ENCODE data around the gene SLC5A5. TPM values are rescaled to one million over a fixed set of nuclear protein-coding genes. Genes with fewer than 3 reads are reported as not detected.
A peak's percentile ranks its signal among the peaks of the same experiment; 100 is the strongest.

SLC5A5 gene
- total RNA-seq, 1 donor from 2014 or later = not detected

DNA sequence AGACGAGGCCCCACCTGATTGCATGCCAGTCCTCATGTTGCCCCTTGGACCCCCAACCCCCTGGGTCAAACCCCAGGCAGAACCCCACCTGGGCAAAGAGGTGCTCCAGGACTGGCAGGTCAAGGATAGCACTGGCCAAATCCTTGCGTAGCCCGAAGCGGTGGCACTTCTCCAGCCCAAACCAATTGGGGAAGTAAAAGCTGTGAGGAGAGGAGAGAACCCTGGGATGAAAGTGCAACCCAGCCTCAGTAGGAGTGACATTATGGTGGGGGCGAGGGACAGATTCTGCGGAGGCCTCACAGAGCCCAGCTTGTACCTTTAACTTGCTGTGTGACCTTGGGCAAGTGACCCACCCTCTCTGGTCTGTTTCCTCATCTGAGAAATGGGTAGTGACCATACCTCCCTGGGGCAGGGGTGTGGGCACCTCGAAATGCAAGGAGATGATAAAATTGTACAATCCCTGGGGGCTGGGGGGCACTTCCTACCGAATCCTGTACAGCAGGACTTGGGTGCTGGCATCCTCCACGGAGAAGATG, 28.4 kb upstream of the SLC5A5 start:
- Mint-ChIP-seq H3K36me3 (ENCODE audit: insufficient read depth) (no peaks in the 10 kb centered on the region), H3K4me3 (ENCODE audit: low read depth) (no peak overlapping the region), H3K4me1 (ENCODE audit: low read depth) (peaks cover 1% of the 10 kb centered on the region), H3K27me3 (peaks cover 61% of the 10 kb centered on the region), H3K27ac (no peak overlapping the region), H3K9me3 (ENCODE audit: low read depth) (no peaks in the 10 kb centered on the region)
- TF ChIP-seq, protein P1, sequence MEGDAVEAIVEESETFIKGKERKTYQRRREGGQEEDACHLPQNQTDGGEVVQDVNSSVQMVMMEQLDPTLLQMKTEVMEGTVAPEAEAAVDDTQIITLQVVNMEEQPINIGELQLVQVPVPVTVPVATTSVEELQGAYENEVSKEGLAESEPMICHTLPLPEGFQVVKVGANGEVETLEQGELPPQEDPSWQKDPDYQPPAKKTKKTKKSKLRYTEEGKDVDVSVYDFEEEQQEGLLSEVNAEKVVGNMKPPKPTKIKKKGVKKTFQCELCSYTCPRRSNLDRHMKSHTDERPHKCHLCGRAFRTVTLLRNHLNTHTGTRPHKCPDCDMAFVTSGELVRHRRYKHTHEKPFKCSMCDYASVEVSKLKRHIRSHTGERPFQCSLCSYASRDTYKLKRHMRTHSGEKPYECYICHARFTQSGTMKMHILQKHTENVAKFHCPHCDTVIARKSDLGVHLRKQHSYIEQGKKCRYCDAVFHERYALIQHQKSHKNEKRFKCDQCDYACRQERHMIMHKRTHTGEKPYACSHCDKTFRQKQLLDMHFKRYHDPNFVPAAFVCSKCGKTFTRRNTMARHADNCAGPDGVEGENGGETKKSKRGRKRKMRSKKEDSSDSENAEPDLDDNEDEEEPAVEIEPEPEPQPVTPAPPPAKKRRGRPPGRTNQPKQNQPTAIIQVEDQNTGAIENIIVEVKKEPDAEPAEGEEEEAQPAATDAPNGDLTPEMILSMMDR (IDR thresholded peaks at IDR 0.05; ENCODE audit: unreplicated experiment) = no peak
- no peak for DNase-seq (ENCODE audit: low spot score, unreplicated experiment)

DNA sequence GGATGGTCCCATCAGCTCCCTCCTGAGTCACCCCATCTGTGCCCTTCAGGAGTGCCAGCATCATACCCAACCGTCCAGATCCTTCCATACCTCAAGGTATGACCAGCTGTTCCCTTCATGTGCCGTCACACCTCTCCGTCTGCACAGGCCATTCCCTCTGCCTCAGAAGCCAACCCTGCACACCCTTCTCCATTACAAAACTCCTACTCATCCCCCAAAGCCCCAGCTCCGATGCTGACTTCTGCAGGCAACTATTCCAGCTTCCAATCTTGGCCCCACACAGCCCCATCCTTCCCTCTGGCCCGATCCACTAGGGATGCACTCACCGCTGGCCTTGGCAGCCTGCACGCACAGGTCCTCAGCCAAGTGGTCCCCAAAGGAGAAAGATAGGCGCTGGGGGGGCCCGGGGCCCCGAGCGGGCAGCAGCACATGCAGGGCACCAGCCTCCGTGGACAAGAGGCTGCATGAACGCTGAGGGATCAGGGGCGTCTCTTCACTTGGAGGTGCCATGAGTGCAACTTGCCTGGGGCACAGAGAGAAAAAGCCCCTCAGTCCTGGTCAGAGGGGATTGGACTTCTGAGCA, 27.7 kb upstream of the SLC5A5 start:
- Mint-ChIP-seq H3K4me1 (ENCODE audit: low read depth) (peaks cover 1% of the 10 kb centered on the region), H3K27ac (no peak overlapping the region), H3K36me3 (ENCODE audit: insufficient read depth) (no peaks in the 10 kb centered on the region), H3K4me3 (ENCODE audit: low read depth) (no peak overlapping the region), H3K27me3 (peaks cover 64% of the 10 kb centered on the region), H3K9me3 (ENCODE audit: low read depth) (no peaks in the 10 kb centered on the region)
- DNase-seq (ENCODE audit: low spot score, unreplicated experiment) = no peak
- TF ChIP-seq, protein P1 (IDR thresholded peaks at IDR 0.05; ENCODE audit: unreplicated experiment) = no peak

- TF ChIP-seq, protein P1 (IDR thresholded peaks at IDR 0.05; ENCODE audit: unreplicated experiment) = no peak
Observed at GRCh38 chr19:17846146-17846545, 25.6 kb upstream of the SLC5A5 start.

GRCh38 chr19:17847538-17848366, 24.0 kb upstream of the SLC5A5 start, which contains the start of gene JAK3:
Gene JAK3 (minus strand): TSS chr19:17847982. CDS start chr19:17844417, 3,565 bp downstream.
- H3K4me3 Mint-ChIP-seq (ENCODE audit: low read depth) = peak within 1 kb of the TSS; percentile 46
- H3K9me3 Mint-ChIP-seq (ENCODE audit: low read depth) = no peaks in the 10 kb centered on the region
- peaks cover 49% of the 10 kb centered on the region for H3K27me3 Mint-ChIP-seq
- no peaks in the 10 kb centered on the region for H3K4me1 Mint-ChIP-seq (ENCODE audit: low read depth)
- H3K27ac Mint-ChIP-seq = no peak within 1 kb of the TSS
- TF ChIP-seq, protein P1 (IDR thresholded peaks at IDR 0.05; ENCODE audit: unreplicated experiment) = no peak
- peak; percentile 53 for DNase-seq (ENCODE audit: low spot score, unreplicated experiment)
- no peaks in the 10 kb centered on the region for H3K36me3 Mint-ChIP-seq (ENCODE audit: insufficient read depth)

More at GRCh38 chr19:17846146-17846545, 25.6 kb upstream of the SLC5A5 start:
- DNase-seq (ENCODE audit: low spot score, unreplicated experiment) = no peak
- no peaks in the 10 kb centered on the region for H3K36me3 Mint-ChIP-seq (ENCODE audit: insufficient read depth)
- no peaks in the 10 kb centered on the region for H3K9me3 Mint-ChIP-seq (ENCODE audit: low read depth)
- H3K27ac Mint-ChIP-seq = no peak overlapping the region
- no peaks in the 10 kb centered on the region for H3K4me1 Mint-ChIP-seq (ENCODE audit: low read depth)
- peaks cover 56% of the 10 kb centered on the region for H3K27me3 Mint-ChIP-seq
- H3K4me3 Mint-ChIP-seq (ENCODE audit: low read depth) = no peak overlapping the region

DNA sequence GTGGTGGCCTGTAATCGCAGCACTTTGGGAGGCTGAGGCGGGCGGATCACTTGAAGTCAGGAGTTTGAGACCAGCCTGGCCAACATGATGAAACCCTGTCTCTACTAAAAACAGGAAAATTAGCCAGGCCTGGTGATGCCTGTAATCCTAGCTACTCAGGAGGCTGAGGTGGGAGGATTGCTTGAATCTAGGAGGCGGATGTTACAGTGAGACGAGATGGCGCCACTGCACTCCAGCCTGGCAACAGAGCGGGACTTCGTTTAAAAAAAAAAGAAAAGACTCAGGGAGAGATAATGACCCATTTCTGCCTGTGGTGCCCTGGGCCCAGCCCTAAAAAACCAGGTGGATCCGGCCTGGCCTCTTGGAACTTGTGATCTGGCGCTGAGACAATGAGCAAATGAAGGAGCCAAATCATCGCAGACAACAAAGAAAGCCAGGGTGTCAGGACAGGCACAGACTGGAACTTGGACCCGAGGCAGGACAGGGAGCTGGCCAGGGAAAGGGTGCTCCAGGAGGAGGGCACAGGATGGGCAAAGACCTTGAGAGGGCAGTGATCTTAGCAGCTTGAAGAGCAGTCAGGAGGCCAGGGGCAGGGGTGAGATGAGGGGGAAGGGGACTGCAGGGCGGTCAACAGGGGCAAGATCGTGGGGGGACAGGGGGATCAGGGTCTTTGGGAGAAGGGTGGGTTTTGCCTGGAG, 23.0 kb upstream of the SLC5A5 start:
- TF ChIP-seq, protein P1 (IDR thresholded peaks at IDR 0.05; ENCODE audit: unreplicated experiment) = no peak
- H3K27ac Mint-ChIP-seq = no peak overlapping the region

More for the DNA sequence above, 23.0 kb upstream of the SLC5A5 start:
- no peaks in the 10 kb centered on the region for H3K9me3 Mint-ChIP-seq (ENCODE audit: low read depth)
- no peaks in the 10 kb centered on the region for H3K4me1 Mint-ChIP-seq (ENCODE audit: low read depth)
- peaks cover 41% of the 10 kb centered on the region for H3K27me3 Mint-ChIP-seq
- H3K4me3 Mint-ChIP-seq (ENCODE audit: low read depth) = no peak overlapping the region
- no peaks in the 10 kb centered on the region for H3K36me3 Mint-ChIP-seq (ENCODE audit: insufficient read depth)
- DNase-seq (ENCODE audit: low spot score, unreplicated experiment) = no peak

Measured in progenitor cell of endocrine pancreas (in vitro differentiated cells).